GM12865 (cell line): Measurements from ENCODE around the gene MICAL2.
A peak's percentile ranks its signal among the peaks of the same experiment; 100 is the strongest.

Source experiments
- DNase-seq: peaks from one replicate; pipeline ENCODE4 v3.0.0; 2010; ENCODE audit warnings: low read depth
- H3K4me3 ChIP-seq: 2 replicates; pipeline ENCODE4 v1.5.1; 2011; ENCODE audit warnings: mild to moderate bottlenecking, low read depth, low read length, control low read depth
- CTCF ChIP-seq: IDR thresholded peaks from 2 replicates; pipeline ENCODE4 v1.5.1; 2011; ENCODE audit warnings: low read length, control low read depth, low read depth, inconsistent platforms; ENCODE audit not compliant: insufficient read depth; ENCODE audit errors: missing control alignments

MICAL2 gene

GRCh38 chr11:12105471-12105870 lies 4.9 kb upstream of the MICAL2 start:
- DNase-seq: no peak
- TF ChIP-seq CTCF: no peak
- H3K4me3 ChIP-seq: no peak overlapping the region

DNA sequence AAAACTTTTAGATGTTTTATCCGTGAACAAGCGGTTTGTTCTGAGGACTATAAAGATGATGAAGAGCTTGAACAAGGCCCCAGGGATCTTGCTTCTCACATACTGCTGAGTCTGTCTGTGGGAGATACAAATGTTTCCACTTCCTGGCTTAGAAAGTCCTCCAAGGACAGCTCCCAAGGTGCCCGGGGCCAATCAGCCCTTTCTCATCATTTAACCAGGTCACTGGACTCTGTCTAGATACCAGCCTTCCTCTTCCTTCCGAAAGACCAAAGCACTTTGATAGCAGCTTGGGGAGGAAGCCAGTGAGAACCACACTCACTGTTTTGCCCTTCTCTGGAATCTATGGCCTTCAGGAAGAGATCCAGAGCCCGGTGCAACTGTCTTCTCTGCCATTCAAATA lies 4.3 kb upstream of the MICAL2 start:
- no peak for TF ChIP-seq CTCF
- no peak for DNase-seq
- H3K4me3 ChIP-seq: no peak overlapping the region

DNA sequence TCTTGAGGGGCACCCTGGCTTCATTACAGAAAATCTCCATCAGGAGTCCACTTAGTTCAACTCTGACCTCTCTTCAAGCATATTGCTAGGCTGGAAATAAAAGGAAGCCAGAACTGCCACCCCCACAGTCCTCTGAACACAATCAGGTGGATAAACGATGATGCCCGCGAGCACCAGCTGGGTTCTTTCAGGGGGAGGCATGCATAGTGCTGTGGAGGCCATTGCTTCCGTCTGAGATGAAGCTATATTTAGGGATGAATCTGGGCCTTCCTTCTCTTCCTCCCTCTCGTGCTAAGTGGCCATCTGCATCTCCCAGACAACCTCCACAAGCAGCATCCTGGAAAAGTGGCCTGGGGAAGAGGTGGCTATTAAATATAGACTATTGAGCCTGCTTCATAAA lies 3.9 kb upstream of the MICAL2 start:
- no peak overlapping the region for H3K4me3 ChIP-seq
- no peak for TF ChIP-seq CTCF
- DNase-seq: no peak

DNA sequence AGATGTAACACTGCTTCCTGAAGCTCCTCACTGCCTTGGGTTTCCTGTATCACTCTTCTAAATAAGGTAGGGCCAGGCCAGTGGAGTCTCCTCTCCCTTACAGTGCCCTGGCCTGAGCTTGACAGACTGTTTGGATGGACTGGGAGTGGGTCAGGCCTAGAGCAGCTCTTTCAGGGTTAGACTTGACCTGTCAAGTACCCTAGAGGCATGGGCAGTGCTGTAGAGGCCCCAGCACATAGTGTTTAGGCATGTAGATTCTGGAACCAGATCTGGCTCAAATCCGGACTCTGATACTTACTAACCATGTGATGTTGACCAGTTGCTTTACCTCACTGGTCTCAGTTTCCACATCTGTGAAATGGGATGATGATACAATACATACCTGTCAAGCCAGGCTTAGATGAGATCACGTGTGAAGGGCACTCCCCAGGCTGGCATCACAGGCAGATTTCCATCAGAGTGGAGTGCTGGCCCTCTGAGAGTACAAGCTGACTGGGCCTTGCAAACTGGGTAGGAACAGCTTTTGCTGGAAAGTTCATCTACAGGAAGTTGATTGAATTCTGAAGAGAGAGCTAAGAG lies 1.4 kb upstream of the MICAL2 start:
- no peak overlapping the region for H3K4me3 ChIP-seq
- no peak for TF ChIP-seq CTCF
- no peak for DNase-seq

DNA sequence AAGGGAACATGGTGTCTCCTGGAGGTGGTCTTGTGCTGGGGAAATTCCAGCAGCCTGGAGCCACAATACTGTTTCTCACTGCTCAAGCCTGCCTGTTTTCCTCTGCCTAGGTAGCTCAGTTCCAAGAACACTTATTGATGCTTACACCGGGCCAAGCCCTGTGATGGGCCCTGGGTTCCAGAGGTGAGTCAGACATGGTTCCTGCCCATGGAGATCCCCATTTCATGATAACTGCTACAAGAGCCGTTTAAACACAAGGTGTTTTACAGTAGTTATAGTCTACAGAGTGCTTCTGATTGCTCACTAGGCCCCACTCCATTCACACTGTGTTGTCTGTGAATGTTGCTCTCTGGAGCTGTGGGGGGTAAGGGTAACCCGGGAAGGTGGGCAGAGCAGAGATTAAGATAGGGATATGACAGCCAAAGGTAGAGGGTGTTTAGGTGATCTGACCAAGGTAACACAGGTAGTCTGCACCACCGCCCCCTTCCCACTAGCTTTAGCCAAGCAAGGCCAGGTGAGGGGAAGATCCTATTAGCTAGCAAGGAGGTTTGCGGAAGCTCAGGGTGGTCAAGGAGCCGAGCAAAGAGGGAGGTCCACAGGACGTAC lies 696 bp upstream of the MICAL2 start:
- H3K4me3 ChIP-seq: peak overlapping the region; percentile 51
- DNase-seq: no peak
- TF ChIP-seq CTCF: no peak

DNA sequence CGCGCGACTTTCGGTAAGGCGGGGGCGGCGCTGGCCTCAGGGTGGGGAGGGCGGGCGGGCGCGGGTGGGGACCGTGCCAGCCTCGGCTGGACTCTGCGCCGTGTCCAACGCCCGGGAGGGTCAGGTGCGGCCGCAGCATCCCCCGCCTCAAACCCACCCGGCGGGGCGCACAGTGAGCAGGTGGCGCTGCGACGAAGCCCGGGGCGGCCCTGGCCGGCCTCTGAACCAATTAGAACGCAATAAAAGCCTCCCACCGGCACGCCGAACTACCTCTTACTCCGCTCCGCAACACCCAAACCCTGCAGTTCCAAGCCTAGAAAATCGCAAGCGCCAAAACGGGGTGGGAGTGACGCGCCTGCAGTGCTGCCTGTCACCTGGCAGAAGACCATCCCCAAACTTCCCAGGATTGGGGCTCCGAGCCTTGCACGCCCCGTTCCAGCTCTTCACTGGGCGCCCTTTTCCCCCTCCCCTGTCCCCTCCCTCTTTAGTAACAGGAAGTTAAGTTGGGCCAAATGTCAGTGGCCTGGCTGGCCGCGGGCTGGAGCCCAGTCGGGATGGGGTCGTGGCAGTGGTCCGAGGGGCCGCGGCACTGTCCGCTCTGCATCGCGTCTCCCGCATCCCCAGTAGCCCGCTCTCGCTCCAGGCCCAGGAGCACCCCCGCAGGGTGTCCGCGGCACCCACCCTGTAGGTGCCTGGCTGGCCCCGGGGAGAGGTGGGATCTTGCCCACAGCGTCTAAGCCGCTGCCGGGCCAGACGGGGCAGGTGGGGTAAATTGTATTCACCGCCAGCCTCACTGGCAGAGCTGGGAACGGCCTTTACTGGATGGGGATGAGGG lies 541 bp downstream of the MICAL2 start:
- no peak for TF ChIP-seq CTCF
- DNase-seq: no peak
- H3K4me3 ChIP-seq: peak overlapping the region; percentile 51
